Keratinocyte (primary cell): ENCODE results near the gene PDZD2.

Source experiments
- CTCF ChIP-seq, 3 experiments: IDR thresholded peaks in 1 of 3; conservative IDR thresholded peaks in 1 of 3; optimal IDR thresholded peaks in 1 of 3; 2 replicates in 2 of 3; 3 replicates in 1 of 3; pipeline versions ENCODE3 to v1.5.1; 2011; ENCODE audit warnings: low read length in 3 of 3, mild to moderate bottlenecking in 3 of 3, moderate library complexity in 2 of 3, control low read depth in 1 of 3, inconsistent platforms in 1 of 3; ENCODE audit not compliant: insufficient read depth in 2 of 3; ENCODE audit errors: extremely low read depth in 1 of 3
- EZH2 ChIP-seq: IDR thresholded peaks from one replicate; pipeline ENCODE4 v1.6.1; 2012; ENCODE audit warnings: inconsistent platforms, mild to moderate bottlenecking, low read length, moderate library complexity

GRCh38 chr5:31805785-31806400 lies 167.0 kb downstream of the PDZD2 start:
- no peak for TF ChIP-seq CTCF (optimal IDR thresholded peaks at IDR 0.05 in 1 of 3, IDR thresholded peaks at IDR 0.05 in 1 of 3, conservative IDR thresholded peaks at IDR 0.05 in 1 of 3; ENCODE audit: extremely low read depth in 1 of 3, insufficient read depth in 2 of 3, low read length in 3 of 3)
- TF ChIP-seq EZH2: no peak
